Measurements from ENCODE around the gene FOXF2. TPM values are rescaled to one million over a fixed set of nuclear protein-coding genes. Genes with fewer than 3 reads are reported as not detected.

Gene FOXF2
- total and polyA plus RNA-seq, 9 donors, result 0.05 to 0.18 (median 0.11) TPM; not detected in 5

GRCh38 chr6:1416820-1417219, 27.4 kb downstream of the FOXF2 start:
- WGBS, 3 donors, result 70 to 72% (median 72%) methylated on average over 11 of the region's 11 CpGs
- intact Hi-C loops (cut with DNase I), result no loop called here
- no peak for DNase-seq
- no peaks in the 10 kb centered on the region for H3K4me1 ChIP-seq (ENCODE audit: insufficient read depth)
- no peak overlapping the region for H3K27ac ChIP-seq
- no peaks in the 10 kb centered on the region for H3K9me3 ChIP-seq
- no peaks in the 10 kb centered on the region for H3K27me3 ChIP-seq
- H3K36me3 ChIP-seq, result no peaks in the 10 kb centered on the region
- no peak for TF ChIP-seq POLR2A (IDR thresholded peaks at IDR 0.05)
- TF ChIP-seq, protein P1, sequence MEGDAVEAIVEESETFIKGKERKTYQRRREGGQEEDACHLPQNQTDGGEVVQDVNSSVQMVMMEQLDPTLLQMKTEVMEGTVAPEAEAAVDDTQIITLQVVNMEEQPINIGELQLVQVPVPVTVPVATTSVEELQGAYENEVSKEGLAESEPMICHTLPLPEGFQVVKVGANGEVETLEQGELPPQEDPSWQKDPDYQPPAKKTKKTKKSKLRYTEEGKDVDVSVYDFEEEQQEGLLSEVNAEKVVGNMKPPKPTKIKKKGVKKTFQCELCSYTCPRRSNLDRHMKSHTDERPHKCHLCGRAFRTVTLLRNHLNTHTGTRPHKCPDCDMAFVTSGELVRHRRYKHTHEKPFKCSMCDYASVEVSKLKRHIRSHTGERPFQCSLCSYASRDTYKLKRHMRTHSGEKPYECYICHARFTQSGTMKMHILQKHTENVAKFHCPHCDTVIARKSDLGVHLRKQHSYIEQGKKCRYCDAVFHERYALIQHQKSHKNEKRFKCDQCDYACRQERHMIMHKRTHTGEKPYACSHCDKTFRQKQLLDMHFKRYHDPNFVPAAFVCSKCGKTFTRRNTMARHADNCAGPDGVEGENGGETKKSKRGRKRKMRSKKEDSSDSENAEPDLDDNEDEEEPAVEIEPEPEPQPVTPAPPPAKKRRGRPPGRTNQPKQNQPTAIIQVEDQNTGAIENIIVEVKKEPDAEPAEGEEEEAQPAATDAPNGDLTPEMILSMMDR (IDR thresholded peaks at IDR 0.05), result no peak
- TF ChIP-seq EP300 (IDR thresholded peaks at IDR 0.05), result no peak
- H3K4me3 ChIP-seq, result no peak overlapping the region

GRCh38 chr6:1417718-1418117, 28.3 kb downstream of the FOXF2 start:
- H3K9me3 ChIP-seq, result no peaks in the 10 kb centered on the region
- no peaks in the 10 kb centered on the region for H3K27me3 ChIP-seq
- TF ChIP-seq, protein P1 (IDR thresholded peaks at IDR 0.05), result no peak
- no peak for TF ChIP-seq POLR2A (IDR thresholded peaks at IDR 0.05)
- TF ChIP-seq EP300 (IDR thresholded peaks at IDR 0.05), result no peak
- intact Hi-C loops (cut with DNase I), result no loop called here
- no peak overlapping the region for H3K27ac ChIP-seq
- H3K36me3 ChIP-seq, result no peaks in the 10 kb centered on the region
- no peak overlapping the region for H3K4me3 ChIP-seq
- 90 to 93% (median 91%) methylated on average over 12 of the region's 12 CpGs for whole genome bisulfite sequencing, 3 donors
- H3K4me1 ChIP-seq (ENCODE audit: insufficient read depth), result no peaks in the 10 kb centered on the region
- no peak for DNase-seq

DNA sequence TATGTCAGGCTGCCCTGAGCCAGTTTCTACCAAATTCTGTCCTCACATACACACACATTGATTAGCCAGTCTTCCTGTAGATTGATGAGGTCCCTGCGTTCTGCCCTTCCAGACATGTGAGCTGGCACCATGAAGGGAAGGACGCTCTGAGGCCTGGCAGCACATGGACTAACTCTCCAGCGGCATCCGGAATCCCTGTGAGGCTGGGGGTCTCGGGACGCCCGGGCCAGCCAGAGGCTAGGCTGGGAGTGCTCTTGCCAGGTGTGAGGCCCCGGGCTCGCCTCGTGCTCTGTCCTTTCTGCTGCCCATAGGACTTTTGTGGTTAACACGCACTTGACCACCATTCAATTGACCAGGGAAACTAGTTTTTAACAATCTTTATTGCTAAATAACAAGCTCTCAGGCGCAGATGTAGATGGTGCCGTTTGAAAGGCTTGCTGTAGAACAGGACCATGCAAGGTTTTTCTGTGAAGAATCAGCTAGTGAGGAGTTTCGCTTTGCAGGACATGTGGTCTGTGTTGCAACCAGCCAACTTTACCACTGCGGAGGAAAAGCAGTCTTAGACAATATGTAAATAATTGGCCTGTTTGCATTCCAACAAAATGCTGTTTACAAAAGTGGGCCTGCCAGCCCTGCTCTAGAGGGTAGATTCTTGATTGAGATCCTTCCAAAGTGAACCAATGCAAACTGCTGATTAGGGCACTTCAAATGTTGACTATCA, 29.3 kb downstream of the FOXF2 start:
- WGBS, 3 donors, result 60 to 72% (median 61%) methylated on average over 15 of the region's 15 CpGs
- TF ChIP-seq, protein P1 (IDR thresholded peaks at IDR 0.05), result no peak
- TF ChIP-seq EP300 (IDR thresholded peaks at IDR 0.05), result no peak
- TF ChIP-seq POLR2A (IDR thresholded peaks at IDR 0.05), result no peak
- Histone ChIP-seq H3K9me3 (no peaks in the 10 kb centered on the region), H3K4me1 (ENCODE audit: insufficient read depth) (no peaks in the 10 kb centered on the region), H3K27ac (no peak overlapping the region), H3K36me3 (no peaks in the 10 kb centered on the region), H3K4me3 (no peak overlapping the region), H3K27me3 (no peaks in the 10 kb centered on the region)
- intact Hi-C loops (cut with DNase I), result no loop called here
- no peak for DNase-seq

GRCh38 chr6:1420382-1420781, 31.0 kb downstream of the FOXF2 start:
- DNase-seq, result no peak
- Histone ChIP-seq H3K36me3 (no peaks in the 10 kb centered on the region), H3K27me3 (no peaks in the 10 kb centered on the region), H3K9me3 (no peaks in the 10 kb centered on the region), H3K4me1 (ENCODE audit: insufficient read depth) (no peaks in the 10 kb centered on the region), H3K27ac (no peak overlapping the region), H3K4me3 (no peak overlapping the region)
- TF ChIP-seq EP300 (IDR thresholded peaks at IDR 0.05) (no peak), POLR2A (IDR thresholded peaks at IDR 0.05) (no peak)
- TF ChIP-seq, protein P1 (IDR thresholded peaks at IDR 0.05), result no peak
- intact Hi-C loops (cut with DNase I), result no loop called here
- 81 to 94% (median 85%) methylated on average over 1 of the region's 1 CpG for WGBS, 3 donors

All from ovary (tissue), 9 donors.